ENCODE data around the gene UBFD1.

DNA sequence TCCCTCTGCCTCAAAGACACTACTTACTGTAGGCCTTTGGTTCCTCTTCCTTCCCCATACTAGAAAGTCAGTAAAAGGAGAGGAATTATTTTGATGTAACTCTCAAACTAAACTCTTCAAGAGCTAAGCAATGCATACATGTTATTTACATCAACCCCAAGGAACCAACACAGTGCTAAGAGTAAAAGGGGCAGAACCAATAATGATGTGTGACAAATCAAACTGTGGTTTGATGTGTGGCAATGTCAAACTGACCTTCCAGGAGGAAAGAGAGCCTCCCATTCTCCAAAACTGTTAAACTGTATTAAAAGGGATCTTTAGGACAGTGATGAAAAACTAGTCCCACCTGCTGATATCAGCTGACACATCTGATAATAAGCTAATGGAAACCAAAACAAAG lies 22.9 kb downstream of the UBFD1 start:
- TF ChIP-seq, protein P1, sequence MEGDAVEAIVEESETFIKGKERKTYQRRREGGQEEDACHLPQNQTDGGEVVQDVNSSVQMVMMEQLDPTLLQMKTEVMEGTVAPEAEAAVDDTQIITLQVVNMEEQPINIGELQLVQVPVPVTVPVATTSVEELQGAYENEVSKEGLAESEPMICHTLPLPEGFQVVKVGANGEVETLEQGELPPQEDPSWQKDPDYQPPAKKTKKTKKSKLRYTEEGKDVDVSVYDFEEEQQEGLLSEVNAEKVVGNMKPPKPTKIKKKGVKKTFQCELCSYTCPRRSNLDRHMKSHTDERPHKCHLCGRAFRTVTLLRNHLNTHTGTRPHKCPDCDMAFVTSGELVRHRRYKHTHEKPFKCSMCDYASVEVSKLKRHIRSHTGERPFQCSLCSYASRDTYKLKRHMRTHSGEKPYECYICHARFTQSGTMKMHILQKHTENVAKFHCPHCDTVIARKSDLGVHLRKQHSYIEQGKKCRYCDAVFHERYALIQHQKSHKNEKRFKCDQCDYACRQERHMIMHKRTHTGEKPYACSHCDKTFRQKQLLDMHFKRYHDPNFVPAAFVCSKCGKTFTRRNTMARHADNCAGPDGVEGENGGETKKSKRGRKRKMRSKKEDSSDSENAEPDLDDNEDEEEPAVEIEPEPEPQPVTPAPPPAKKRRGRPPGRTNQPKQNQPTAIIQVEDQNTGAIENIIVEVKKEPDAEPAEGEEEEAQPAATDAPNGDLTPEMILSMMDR (IDR thresholded peaks at IDR 0.05) = no peak
- TF ChIP-seq POLR2A (IDR thresholded peaks at IDR 0.05) = no peak
